Measurements from ENCODE around the gene DYNLT4.

GRCh38 chr1:44760876-44761275 lies 46.3 kb downstream of the DYNLT4 start:
- TF ChIP-seq PREB (CRISPR knock-in tag; IDR thresholded peaks at IDR 0.05; ENCODE audit: borderline replicate concordance) (no peak), MLX (CRISPR knock-in tag; IDR thresholded peaks at IDR 0.05) (no peak), CTCF (IDR thresholded peaks at IDR 0.05) (no peak), CREB1 (CRISPR knock-in tag; IDR thresholded peaks at IDR 0.05) (no peak), IRF1 (CRISPR knock-in tag; IDR thresholded peaks at IDR 0.05) (no peak), JUN (CRISPR knock-in tag; IDR thresholded peaks at IDR 0.05) (no peak), ZNF416 (CRISPR knock-in tag; IDR thresholded peaks at IDR 0.05) (no peak)

All from WTC11 (cell line).